Measurements from ENCODE around the gene KLHL6.

KLHL6 gene

GRCh38 chr3:183503746-183504145 lies 51.8 kb downstream of the KLHL6 start:
- DNase-seq: no peak

DNA sequence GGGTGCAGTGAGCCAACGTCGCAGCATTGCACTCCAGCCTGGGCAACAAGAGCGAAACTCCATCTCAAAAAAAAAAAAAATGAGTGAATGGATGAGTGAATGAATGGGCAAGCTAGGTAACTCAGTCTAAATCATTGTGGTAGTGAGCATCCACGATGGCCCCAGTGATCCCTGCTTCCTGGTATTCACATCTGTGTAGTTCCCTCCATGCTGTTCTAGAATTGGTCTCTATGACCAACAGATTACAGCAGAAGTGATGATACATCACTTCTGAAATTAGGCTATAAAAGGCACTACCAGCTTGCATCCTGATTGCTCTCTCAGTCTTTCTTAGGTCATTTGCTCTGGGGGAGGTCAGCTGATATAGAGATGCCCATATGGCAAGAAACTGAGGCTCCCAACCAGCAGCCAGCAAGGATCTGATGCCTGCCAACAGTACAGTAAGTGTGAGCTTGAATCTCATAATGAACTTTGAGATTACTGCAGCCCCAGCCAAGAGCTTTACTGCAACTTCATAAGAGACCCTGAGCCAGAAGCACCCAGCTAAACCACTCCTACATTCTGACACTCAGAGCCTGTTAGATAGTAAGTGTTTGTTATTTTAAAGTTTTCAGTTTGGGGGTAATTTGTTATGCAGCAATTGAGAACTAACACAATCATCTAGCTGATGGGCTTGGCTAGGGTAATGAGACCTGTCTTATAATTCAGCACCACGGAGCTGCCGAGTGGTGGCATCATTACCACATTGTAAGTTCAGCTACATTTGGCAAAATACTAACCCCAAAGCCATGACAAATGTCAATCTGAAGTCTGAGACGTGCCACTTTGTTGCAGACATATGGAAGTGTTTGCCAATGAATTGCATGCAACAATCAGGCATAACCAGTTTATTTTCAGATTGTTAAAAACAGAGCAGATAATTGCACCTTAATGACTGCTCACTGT lies 53.0 kb downstream of the KLHL6 start:
- no peak for DNase-seq

DNA sequence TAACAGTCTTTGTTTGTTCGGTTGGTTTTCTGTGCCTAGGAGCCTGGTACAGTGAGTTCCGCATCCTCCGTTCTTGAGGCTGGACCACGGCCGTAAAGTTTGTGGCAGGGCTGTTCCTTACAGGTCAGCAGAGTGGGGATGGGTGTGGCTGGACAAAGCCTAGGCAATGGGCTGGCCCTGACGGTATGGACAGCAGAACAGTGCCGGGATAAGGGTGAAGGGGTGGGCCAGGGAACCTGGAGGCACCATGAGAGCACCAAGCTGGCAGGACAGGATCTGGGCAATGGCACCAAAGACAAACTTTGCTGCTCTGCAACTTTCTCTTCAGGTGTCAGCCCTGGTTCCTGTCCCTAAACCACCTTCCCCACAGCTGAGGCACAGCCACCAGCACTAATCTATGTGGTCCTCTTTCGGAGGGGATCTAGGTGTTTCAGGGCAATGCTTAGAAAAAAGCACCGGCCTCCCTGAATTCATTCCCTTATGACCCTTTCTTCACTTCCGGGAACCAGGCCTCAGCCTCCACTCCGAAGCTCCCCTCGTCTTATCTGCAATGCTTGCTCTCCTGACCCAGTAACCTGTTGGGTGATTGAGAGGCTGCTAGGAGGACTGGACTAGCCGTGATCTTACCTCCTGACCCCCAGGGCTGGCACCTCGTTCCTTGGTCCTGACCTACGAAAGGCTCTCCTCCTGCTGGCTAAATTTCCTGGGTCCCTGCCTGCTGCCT lies 54.4 kb downstream of the KLHL6 start:
- no peak for DNase-seq

DNA sequence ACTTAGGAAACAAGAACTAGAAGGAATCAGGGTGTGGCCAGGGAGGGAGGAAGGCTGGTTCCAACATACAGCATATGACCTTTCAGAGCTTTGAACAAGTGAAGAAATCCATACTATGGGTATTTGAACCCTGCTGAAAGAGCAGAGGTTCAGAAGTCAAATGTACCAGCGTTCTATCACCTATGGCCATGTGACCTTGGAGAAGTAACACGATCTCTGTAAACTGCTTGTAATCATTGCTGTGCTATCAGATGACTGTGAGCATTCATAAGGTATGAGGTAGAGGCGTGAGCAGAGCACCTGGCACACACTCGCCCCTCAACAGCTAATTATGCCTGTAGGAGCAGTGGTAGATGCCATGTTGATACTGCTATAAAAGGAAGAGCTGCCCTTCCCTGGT lies 55.2 kb downstream of the KLHL6 start:
- no peak for DNase-seq

DNA sequence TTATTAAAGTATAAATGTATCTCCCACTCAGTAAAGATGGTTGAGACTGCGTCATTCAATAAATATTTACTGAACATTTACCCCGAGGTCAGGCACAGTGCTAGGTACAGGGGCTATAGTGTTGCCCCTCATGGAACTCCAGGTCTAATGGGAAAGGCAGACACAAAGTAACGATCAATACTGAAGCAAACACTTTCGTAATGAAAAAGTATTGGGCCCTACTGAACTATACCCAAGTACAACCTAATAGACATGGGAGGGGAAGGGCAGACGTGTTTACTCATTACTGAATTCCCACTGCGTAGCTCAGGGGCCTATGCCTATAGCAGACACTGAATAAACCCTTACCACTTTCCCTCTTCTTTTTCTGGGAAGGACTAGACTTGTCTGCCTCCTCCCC lies 56.9 kb downstream of the KLHL6 start:
- no peak for DNase-seq

DNA sequence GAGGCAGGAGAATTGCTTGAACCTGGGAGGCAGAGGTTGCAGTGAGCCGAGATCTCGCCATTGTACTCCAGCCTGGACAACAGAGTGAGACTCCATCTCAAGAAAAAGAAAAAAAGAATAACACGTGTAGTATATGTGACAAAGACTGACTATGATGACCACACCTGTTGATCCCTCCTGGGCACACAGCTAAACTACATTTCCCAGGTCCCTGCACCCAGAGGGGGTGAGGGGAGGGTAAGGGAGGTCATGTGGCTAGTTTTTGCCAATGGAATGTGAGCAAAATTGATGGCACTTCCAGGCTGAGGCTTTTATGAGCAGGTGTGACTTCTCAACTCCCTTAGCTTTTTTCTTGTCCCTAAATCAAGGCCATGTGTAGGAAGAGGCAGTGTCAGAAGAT lies 58.2 kb downstream of the KLHL6 start:
- DNase-seq: no peak

DNA sequence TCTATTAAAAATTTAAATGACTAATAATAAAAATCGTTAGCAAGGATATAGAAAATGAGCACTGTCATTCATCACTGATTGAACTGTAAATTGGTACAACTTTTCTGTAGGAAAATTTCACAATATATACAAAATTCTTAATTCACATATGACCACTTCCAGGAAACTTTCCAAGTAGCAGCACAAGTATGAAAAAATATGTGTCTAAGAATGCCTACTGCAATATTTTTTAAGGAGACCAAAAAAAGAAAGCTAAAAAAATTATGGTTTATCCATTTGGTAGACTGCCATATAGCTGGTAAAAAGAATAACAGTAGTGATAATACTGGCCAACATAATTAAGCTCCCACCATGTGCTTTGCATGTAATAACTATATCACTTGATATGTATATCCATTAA lies 59.2 kb downstream of the KLHL6 start:
- no peak for DNase-seq

- DNase-seq: no peak
Observed at GRCh38 chr3:183494341-183494740, 61.2 kb downstream of the KLHL6 start.

DNA sequence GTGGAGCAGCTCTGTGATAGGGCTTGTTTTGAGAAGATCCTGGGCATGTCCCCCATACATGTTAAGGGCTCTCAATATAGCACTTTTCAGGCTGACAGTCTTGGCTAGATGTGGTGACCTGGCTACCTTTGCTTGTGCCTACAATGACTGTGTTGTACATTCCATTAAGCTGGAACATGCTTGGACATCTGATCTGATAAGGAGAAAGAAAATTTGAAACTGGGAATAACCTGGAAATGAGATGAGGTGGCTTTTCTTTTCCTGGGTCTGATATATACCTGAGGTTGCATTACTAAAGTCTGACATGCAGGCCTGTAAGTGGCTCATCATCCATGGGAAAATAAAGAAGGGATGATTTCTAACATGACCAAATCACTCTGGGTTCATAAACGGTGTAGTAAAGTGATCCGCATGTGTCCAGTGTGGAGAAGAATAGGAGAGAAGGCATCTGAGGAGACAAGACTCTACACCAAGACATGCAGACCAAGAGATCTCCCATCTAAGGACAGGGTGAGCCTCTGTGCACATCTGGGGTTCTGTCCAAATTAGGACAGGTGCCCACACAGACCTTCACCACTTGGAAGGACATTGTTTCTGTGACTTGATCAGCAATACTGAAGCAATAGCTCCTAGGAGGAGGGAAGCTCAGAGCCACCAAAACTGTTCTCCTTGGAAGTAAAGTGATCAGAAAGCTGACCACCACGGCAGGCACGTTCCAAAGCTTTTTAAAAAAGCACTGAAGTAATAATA lies 62.0 kb downstream of the KLHL6 start:
- DNase-seq: no peak

DNA sequence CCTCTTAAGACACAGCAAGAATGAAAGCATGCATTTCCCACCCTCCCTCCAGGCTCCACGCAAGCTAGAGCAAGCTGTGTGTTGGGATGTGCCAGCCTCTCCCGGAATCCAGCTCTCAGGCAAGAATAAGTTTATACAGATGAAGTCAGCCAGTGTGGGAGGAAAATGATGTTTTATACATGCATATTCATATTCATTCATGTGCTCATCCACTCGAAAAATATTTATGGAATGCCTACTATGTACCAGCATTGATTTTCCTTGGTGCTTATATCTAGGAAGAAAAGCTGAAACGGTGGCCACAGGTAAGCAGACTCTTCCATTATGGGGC lies 62.7 kb downstream of the KLHL6 start:
- no peak for DNase-seq

- no peak for DNase-seq
Observed at GRCh38 chr3:183491923-183492848, 63.3 kb downstream of the KLHL6 start.

DNA sequence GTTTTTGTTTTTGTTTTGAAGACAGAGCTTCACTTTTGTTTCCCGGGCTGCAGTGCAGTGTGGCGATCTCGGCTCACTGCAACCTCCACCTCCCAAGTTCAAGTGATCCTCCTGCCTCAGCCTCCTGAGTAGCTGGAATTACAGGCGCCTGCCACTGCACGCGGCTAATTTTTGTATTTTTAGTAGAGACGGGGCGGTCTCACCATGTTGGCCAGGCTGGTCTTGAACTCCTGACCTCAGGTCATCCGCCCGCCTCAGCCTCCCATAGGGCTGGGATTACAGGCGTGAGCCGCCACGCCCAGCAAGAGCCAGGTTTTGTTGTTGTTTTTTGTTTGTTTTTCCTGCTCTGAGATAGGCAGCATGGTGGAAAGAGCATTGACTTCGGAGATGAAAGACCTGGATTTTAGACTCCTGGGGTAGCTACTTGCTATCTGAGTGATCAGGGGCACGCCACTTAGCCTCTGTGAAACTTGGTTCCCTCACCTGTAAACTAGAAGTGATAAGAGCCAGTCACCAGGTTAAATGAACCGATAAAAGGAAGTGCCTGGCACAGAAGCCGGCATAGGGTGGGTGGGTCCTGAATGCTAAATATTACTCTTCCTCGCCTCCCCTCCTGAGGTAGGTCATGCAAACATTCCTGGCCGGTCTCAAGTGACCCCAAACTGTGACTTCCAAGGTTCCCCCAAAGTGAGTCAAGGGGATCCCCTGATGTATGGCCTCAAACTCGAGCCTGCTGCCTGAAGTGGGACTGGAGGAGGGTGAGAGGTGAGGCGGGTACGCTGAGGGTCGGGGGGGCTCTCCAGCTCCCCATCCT lies 64.2 kb downstream of the KLHL6 start:
- DNase-seq: no peak

GRCh38 chr3:183490653-183491052 lies 64.9 kb downstream of the KLHL6 start:
- no peak for DNase-seq

DNA sequence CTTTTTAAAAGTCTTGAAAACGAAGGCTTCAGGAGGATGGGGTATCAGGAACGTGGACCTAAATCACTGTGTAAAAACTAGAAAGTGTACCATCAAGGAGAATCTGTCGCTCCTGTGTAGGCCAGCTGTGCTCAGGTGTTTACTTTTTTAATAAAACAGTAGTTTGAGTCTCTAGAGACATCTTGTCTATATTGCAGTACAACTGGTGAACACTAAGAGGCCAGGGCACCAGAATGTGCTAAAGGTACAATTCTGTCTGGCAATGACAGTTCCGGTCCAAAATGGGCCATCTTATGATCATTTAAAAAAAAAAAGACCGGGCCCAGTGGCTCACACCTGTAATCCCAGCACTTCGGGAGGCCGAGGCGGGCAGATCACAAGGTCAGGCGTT lies 65.3 kb downstream of the KLHL6 start:
- DNase-seq: no peak

GRCh38 chr3:183489455-183490210 lies 65.9 kb downstream of the KLHL6 start:
- DNase-seq: no peak

DNA sequence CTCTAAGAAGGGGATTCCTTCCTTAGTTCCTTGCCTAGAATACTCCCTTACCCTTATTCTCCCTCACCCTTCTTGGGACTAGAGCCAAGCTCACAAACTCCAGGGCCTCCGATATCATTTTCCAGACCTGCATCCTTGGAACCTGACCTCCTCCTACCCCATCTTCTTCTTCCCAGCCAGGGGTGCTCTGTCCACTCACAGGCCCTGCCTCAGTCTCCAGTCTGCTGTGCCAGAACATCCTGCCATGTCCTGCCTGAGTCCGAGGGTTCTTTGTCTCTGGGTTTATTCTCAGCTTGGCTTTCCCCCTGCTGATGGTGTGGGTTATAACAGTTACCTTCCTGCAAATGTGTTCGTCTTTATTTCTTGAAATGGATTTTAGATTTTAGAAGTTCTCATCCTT lies 67.2 kb downstream of the KLHL6 start:
- DNase-seq: no peak

DNA sequence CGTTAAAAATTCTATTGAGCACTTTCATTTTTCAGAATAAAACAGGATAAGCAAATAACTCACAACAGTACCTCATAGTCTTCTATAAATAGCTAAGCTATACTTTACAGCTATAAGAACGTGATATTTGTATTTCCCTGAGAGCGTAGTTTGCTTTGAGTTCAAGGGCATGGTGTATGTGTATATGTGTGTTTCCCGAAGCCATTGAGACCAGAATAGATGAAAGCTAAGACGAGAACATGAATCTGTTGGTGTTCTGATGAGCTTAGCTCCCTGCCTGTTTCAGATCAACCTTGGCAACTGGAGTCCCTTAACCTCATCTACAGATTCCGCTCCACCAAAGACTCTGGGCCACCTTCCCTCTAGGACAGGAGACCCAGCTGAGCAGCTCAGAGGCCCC lies 67.6 kb downstream of the KLHL6 start:
- no peak for DNase-seq

DNA sequence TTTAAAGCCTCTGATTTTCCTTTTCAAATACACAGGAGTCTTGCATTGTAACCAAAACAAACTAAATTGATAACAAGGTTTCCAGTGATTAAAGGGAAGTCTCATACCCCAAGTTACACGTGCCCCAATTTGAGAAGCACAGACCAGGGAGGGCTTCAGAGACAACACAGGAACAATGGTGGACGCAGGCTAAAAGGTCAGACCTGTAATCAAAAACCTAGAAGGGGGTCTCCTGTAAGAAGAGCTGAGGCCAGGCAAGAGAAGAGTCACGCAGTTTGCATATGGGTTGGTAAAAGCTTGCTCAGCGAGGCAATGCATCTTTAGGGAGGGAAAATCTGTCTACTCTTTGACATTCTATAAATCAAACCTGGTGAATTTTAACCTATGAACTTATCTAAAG lies 68.5 kb downstream of the KLHL6 start:
- no peak for DNase-seq

DNA sequence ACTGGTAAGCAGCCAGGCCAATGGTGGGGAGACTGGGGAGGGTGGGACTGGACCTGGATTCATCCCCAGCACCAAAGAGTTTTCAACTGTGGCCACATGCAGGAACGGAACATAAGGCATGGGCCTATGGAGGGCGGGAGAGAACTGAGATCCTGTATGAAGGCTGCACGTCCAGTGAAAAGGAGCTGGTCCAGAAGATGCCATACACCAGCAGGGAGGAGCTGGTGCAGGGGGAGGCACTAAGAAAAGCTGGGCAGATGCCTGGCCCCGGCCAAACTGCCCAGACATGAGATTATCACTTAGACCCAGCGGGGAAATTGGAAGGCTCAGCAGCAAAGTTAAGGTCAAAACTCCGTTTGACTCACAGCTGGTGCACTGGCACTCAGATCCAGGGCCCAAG lies 69.0 kb downstream of the KLHL6 start:
- DNase-seq: no peak

DNA sequence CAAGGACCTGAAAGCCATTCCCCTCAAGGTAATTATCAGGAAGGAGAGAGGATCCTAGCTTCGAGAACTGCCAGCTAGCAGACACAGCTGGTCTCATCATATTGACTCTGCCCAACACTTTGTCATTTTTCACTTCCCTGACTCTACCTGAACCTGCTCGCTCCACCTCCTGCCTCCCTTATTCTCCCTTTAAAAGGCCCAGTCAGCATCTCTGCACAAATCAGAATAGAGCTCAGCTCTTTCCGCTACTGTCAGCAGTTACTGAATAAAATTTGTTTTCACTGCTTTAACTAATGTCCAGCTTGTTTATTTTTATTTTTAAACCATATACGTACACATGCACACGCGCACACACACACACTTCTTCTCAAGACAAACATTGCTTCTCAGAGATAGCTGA lies 69.9 kb downstream of the KLHL6 start:
- DNase-seq: no peak

DNA sequence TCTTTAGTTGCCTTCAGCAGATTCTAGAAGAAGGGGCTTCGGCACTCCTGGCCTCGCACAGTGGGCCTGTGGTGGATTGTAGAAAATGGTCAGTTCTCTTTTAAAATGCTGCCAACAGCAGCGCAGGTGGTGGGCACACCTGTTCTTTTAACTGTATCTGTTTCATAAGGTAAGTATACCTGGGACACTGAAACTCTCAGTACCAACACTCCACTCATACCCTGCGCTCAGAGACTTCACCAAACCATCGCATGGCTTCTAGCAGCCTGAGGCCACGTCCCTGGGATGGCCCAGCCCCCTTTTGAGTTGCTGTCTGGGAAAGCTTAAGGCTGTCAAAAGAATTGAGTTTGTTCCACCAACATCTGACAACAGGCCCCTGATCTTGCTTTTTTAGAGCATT lies 70.4 kb downstream of the KLHL6 start:
- no peak for DNase-seq

Measured in stimulated activated CD4-positive, alpha-beta T cell treated with anti-CD3 and anti-CD28 coated beads, Interleukin-2, amount 100 ng/mL, for 48 hours (primary cell).